NCI-H2081 (cell line): ENCODE results near the gene BTBD2.

ENCODE experiments used
- DNase-seq, 2 experiments: peaks; one replicate each; lab custom pipeline; 2025; lab: John Stamatoyannopoulos, UW

Gene BTBD2

DNA sequence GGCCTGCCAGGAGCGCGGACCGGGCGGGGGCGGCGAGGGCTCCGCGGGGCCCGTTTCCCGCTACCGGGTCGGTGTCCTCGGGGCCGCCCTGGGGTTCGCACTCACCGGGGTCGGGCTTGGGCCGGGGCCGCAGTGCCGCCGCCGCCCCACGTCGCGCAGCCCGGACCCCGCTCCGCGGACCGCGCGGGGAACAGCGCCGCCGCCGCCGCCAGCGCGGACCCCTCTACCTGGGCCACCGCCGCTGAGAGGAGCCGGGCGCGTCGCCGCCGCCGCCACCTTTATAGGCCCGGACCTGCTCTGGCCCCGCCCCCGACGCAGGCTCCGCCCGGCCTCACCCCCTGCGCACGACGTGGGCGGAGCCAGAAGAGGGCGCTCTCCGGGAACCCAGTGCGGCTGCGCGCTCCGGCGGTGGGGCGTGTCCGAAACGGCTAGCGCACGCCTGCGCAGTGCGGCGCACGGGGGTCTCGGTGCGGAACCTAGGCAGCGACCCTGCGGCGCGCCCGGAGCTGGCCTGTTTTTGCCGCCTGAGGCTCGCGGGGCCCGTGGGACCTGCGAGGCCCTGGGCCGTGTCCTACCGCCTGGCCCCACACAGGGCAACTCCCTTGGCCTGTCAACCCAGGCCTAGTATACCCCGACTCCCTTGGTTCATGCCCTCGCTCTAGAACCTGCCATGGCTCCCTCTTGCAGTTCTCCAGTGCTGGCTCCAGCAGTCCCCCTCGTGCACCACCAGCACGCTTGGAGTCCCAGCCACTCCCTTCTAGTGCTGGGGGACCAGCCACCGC, 35.7 kb upstream of the BTBD2 start, which contains the start of gene MKNK2:
Gene MKNK2 (minus strand): TSS at position 254 of the 782 bp plus-strand sequence. CDS start 393 bp downstream, outside the sequence.
- DNase-seq: peak; percentile 79 to 89

DNA sequence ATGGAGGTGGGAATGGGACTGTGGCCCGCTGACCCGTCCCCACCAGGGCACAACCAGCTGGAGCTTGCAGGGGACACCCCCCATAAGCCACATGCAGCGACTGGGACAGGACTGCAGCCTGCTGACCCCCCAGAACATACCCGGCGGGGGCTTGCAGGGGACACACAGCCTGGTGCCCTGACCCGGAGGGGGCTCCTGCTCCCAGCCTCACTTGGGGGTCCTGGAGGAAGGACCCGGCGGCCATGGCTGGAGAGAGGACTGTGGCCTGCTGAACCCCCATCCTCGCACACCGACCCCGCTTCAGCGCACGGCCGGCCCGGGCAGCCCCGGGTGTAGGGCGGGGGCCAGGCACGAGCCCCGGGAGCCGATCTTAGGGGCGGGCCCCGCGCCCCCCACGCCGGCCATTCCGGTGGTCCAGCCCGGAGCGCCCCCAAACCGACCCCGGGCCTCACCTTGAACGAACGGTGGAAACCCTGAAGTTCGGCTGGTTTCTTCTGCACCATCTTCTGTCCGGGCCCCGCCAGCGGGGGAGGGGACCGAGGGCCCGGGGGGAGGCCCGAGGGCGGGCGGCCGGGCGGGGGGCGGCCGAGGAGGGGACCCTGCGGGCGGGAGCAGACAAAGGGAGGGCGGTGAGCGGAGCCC, 35.0 kb upstream of the BTBD2 start:
- DNase-seq: no peak

DNA sequence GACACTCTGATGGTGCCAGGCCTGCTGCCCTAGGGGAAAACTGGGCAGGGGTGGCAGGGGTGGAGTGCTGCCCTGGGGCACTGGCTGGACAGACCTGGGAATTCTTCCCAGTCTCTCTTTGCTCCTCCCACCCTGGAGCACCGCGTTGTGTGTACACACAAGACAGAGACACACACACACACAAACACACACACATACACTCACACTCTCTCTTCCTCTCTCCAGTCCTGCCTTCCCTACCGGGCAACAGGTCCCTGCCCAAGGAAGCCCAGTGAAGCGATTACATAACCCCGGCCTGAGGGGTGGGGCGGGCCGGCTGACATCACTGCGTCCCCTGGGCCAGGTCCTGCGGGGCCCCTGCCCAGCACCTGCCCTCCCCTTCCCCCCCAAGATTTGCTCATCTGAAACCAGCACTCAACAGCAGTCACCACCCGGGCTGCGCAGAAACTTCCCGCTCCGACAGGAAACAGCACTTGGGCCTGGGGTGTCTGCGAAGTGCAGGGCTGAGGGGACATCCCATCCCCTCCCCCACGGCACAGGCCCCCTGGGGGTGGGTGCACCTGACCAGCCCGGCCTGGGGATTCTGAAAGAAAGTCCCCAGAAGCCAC, 34.3 kb upstream of the BTBD2 start:
- peak; percentile 42 to 54 for DNase-seq

DNA sequence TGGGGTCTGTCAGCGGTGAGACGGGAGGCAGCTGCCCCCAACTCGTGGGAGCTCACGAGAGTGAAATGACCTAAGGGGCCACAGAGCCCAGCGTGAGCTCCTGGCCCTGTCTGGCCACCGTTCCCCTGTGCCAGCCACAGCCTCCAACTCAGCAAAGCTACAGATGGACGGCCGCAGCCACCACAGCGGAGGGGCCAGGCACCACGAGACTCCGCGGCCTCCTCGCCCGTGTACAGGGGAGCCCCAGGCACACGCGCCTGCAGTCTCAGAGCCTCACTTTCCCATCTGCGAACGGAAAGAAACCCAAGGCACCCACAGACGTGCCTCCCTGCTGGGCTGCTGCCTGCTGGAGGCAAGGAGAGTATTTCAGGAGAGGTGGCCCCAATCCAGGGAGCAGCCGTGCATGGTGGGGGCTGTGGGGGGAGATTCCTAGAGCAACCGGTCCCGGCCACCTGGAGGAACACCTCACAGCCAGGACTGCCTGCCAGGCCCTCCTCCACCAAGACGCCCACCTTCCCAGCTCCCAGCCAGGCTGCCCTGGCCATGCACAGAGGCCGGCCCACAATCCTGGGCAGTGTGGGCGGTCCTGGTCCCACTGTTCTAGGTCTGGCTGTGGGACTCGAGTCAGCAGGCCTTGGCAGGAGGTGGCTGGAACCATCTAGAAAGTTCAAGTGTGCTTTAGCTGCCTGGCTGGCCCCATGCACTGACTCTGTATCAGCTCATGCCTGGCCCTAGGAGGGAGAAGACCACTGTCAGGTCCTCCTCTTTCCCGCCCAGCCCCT, 33.6 kb upstream of the BTBD2 start:
- DNase-seq: no peak

DNA sequence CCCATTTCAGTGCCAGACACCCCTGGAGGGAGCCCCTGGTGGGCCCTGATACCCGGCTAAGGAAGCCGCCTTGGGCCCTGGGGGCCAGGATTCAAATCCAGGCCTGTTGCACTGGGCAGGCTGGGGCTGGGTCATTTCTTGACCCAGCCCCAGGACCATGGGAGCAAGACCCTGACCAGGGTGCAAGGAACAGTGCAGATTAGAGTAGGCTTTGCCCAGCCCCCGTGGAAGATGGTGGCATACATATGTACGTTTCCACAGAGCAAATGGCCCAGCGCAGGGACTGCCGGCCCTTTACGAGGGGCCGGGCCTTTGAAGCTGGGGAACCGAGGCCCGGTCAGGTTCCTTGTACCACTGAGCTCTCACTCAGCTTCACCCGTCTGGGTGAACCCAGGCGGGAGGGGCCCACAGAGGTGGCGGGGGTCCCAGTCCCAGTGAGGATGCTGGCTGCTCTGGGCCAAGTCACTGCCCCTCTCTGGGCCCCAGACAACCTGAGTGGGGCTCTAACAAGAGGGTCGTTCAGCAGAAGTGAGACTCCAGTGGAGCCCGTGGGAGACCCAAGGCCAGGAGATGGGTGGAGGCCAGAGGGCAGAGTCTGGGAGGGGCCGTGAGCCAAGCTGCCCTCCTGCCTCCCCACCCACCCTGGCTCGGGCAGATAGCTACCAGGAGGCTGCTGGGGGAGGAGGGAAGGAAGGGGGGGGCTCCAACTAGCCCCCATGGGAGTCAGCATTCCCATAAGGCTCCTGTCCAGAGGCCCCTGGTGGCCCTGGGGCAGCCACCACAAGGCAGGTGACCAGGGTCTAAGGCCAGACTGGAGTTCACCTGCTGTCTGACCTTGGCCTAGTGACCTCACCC, 32.8 kb upstream of the BTBD2 start:
- no peak for DNase-seq

DNA sequence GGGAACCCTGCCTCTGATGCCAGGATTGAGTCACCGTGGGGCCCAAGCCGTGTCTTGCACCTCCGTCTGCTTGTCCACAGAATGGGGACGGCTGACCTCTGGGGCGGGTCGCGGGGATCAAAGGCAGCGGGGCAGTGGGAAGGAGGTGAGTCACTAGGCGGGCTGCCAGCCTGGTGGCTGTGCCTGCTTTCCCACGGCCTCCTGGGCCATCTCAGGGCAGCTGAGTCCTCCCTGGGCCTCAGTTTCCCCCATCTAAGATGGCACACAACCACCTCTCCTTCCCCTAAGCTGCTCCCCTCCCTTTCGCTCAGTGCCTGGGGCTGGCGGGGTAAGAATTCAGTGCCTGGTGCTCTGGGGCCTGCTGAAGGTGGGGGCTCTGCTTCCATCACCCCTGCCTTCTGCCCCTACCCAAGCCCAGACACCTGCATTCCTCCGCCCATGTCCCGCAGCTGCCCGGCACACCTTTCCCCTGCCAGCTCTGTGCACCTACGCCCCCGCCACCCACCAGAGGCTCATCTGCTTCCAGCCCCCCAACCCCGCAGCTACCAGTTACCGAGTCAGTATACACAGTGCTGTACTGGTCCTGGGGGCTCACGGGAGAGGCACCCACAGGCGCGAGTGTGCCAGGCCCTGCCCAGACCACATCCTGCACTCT, 32.1 kb upstream of the BTBD2 start:
- DNase-seq: no peak

DNA sequence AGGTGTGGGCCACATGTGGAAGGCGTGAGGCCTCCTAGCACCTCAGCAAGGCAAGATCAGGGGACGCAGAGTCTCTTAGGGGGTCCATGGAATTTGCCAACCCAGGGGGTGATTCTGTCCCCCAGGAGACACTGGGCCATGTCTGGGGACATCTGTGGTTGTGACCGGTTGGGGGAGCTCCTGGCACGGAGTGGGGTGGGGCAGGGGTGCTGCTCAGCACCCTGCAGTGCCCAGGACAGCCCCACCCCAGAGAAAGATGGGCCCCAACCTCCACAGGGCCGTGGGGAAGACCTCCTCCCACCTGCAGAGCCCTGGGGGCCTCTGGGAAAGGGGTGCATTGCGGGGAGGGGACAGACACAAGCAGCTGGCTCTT, 31.5 kb upstream of the BTBD2 start:
- DNase-seq: no peak

DNA sequence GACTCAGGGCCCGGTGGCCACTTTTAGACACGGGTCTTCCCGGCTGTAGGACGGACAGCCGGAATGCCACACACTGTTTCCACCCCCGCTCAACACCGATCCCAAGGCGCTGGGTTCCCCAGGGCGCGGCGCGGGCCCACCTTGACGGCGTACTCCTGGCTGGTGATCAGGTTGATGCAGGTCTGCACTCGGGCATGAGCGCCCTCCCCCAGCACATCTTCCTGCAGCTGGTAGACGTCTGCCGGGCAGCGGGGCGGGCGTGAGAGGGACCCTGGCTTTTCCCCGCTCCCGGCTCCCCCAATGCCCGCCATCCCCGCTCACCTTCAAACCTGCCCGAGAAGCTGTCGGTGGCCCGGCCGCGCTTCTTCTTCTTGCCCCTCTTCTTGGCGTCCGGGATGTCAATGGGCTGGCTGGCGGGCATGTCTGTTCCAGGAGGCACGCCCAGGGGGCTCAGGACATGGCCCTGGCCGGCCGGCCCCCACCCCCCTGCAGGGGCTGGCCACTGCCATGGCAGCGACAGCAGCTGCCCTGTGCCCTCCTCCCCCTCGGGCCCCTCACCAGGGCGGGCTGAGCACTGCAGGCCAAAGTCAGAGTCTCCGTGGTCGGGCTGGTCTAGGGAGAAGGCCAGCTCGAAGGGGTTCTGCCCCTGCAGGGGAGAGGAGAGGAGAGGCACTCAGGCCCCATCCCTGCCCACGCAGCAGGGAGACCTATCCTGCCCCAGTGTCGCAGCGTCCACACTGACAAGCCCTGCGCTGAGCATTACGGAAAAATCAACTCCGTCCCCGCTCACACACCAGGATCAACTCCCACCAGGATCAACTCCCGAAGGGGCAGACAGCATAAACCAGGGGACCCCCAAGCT, 30.8 kb upstream of the BTBD2 start:
- no peak for DNase-seq

DNA sequence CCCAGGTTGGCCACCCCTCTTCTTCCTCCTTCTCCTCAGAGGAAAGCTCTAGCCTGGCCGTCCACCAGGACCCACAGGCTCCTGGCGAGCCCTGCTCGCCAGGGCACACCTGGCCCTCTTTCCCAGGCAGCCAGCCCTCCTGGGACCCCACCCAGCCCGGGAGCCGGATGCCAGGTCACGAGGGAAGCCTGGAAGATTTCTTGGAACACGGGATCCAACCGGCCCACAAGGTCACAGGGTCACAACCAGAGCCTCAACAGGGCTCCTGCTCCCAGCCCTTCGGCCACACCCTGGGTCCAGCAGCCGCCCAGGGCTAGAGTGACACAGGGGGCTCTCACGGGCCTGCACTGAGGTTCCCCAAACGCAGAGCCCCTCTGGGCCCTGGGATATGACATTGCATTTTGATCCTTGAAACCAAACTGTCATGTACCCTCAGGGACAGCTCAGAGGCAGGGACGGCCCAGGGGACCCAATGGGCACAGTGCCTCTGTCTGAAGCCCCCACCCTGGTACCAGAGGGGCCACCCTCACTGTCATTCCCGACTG, 30.1 kb upstream of the BTBD2 start:
- no peak for DNase-seq

DNA sequence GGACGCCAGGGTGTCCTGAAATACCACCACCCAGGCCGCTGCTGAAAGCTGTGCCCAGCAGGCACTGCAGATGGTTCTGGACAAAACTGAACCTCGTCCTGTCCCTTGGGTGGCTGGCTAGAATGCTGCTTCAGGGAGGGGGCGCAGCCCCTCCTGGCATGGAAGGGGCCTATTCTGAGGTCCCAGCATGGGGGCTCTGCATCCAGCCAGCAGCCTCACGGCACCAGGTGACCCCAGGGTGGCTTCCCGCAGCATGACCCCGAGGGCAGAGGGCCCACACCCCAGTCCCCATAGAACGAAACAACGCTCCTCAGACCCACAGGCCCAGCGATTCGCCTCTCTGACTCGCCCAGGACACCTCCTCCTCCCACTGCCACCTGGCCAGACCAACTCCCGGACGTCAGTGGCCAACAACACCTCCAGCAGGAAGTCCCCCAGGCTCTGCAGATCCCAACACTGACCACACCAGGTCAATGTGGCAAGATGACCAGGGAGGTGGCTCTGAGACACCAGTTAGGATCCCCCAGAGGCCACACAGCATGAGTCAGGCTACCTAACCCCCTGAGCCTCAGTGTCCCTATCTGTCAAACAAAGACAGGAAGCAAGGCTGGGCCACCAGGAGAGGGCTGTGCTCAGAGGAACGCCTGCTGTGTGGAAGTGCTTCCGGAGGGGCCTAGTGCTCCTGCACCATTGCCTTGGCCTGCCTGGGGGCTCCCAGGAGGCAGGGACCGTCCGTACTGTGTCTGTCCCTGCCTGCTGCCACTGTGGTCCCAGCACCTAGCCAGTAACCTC, 29.4 kb upstream of the BTBD2 start:
- no peak for DNase-seq

DNA sequence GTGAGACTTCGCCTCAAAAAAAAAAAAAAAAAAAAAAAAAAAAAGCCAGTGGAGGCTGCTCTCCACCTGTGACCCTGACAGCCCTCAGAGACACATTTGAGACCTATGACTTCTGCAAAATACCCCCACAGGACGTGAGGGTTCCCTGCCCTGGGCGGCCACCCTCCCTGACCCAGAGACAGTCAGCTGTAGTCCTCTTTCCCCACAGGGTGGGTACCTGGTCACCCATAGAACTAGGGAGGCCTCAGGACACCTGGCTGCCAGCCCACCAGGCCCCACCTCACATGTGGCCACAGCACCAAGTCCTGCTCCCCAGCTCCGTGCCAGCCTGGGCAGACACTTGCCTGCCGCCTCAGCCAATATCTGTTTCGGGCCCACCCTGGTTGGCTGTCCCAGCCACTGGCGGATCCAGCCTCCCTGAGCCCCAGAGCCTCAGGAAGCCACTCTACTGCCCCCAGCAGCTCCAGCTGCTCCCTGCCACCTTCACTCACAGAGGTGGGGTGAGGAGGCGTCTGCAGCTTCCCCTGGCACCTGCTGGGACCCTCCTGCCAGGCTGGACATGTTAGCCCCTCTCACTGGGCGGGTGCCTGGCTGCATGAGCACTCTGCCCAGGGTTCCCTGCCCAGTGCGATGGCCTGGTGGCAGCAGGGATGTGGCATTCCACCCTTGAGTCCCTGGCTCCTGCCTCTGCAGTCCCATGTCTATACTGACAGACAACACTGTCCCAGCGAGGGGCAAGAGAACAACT, 28.6 kb upstream of the BTBD2 start:
- no peak for DNase-seq

DNA sequence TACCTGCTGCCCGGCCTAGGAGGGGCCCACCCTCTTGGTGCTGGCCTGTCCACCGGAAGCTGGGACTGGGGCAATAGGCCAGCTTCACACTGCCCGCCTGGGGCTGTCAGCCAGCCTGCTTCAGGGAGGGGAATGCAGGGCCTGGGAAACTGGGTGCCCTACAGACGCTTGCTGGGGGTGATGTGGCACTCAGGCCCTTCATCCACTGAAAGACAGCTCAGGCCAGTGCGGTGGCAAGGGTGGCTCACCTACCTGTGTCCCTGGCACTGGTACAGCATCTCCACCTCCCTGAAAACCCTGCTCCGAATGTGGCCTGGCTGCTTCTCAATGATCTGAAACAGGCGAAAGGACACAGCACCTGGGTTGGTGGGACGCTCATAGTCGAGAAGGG, 27.7 kb upstream of the BTBD2 start:
- no peak for DNase-seq

DNA sequence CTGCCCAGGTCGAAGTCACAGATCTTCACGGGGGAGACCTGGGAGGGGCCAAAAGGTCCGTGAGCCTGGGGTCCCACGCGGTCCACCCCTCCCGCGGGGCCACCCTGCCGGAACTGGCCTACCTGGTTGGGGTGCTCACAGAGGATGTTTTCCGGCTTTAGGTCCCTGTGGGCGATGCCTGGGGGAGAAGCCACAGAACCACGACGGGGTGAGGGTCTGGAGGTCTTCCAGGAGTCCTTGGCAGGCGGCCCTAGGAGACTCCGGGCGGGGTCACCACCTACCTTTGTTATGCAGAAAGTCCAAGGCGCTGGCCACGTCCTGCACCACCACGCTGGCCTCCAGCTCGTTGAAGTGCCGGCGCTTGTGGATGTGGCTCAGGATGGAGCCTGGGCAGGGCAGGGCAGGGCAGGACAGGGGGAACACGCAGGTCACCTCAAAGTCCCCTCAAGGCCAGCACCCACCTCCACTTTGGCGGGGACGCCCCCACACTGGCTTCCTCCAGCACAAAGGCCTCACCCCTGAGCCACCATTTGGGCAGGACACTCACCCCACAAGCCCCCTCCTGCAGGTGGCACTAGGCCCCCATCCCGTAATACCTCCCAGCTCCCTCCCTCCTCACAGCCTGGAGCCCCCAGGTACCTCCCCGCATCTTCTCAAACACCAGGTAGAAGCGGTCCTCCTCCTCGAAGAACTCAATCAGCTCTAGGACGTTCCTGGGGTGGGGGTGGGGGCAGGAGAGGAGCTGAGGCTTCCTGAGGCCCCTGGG, 27.2 kb upstream of the BTBD2 start:
- DNase-seq: no peak

DNA sequence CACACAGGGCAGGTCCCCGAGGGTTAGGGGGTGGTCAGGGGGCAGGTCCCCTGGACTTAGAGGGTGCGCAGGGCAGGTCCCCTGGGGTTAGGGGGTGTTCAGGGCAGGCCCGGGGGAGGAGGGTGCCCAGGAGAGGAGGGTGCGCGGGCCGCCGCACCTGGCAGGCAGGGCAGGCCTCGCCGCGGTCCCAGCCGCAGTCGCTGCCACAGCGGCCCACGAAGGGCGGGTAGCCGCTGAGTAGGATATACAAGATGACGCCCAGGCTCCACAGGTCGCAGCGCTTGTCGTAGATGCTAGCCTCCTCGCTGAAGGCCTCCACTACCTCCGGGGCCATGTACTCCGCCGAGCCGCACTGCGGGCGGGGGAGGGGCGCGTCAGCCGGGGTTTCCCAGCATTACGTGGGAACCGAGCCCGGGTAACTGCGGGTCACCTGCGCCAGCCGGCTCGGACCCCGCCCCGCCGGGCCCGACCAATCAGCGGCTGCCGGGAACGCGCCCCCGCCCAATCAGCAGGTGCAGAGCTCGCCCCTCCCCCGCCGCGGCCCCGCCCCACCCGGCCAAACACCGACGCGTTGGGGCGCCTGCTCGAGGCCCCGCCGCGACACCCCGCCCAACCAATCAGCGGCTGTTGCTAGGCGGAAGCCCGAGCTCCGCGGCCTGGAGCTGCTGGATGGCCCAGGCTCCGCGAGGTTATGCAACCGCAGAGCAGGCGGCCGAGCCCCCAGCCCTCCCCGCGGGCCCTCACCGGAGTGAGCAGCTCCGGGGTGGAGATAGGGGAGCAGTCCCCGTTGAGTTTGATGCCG, 26.4 kb upstream of the BTBD2 start:
- DNase-seq: peak; percentile 96

DNA sequence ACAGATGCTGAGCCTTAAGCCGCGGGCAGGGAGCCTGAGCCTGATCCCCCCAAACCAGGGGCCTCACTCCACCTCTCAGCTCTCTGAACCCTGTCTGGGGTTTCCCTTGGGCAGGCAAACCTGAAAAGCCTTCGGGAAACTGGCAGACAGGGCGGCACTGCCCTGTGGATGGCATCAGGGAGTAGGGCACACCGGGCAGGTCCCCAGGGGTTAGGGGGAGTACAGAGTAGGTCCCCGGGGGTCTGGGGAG, 25.8 kb upstream of the BTBD2 start:
- no peak for DNase-seq

DNA sequence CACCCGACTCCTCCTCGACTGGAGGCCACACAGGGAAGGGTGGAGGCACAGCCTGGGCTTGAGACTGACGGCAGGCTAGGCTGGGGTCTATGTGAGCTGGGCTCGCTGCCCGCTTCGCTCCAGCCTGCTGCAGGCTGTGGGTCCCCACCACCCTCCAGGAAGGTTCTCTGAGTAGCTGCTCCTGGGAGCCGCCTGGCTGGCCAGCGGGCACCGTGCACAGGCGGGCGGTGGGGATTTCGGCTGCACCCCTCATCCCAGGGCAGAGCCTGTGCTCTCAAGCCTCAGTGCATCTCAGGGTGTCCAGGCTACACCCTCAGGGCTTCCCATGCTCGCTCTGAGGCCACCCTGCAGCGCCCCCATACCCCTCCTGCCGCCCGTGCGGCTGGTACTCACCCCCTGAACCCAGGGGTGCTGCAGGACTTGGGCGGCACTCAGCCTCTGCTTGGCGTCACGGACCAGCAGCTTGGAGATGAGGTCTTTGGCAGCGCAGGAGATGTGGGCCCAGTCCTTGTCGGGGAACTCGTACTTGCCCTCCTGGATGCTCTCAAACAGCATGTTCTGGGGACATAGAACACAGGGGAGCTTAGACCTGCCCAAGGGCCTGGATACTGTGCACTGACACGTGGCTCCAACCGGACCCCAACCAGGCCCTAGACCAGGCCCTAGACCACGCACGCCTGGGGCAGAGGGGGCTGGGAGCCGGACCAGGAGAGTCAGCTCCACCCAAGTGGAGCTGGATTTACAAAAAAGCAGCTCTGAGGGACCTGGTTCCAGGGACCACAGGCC, 25.3 kb upstream of the BTBD2 start:
- DNase-seq: no peak
